NCI-H1048 (cell line): ENCODE results near the gene PKP2.
A peak's percentile ranks its signal among the peaks of the same experiment; 100 is the strongest.
"Not testable (repeated sequence)": the region's sequence is repeated elsewhere in the genome, so short reads cannot be mapped to it uniquely, and the experiment has no call there.

Experiments
- DNase-seq: peaks from one replicate; lab custom pipeline; 2025; lab: John Stamatoyannopoulos, UW

The PKP2 gene

GRCh38 chr12:32895688-32896431 lies 717 bp downstream of the PKP2 start:
- DNase-seq, result no peak

- DNase-seq, result no peak
Observed at GRCh38 chr12:32894566-32894965, 2.0 kb downstream of the PKP2 start.

- DNase-seq, result no peak
Observed at GRCh38 chr12:32893458-32893857, 3.1 kb downstream of the PKP2 start.

GRCh38 chr12:32893043-32893442 lies 3.5 kb downstream of the PKP2 start:
- peak; percentile 36 for DNase-seq

GRCh38 chr12:32892369-32892768 lies 4.2 kb downstream of the PKP2 start:
- not testable (repeated sequence) for DNase-seq

GRCh38 chr12:32891956-32892355 lies 4.6 kb downstream of the PKP2 start:
- DNase-seq, result no peak

- DNase-seq, result no peak
Observed at GRCh38 chr12:32891526-32891925, 5.1 kb downstream of the PKP2 start.

GRCh38 chr12:32889011-32889760 lies 7.4 kb downstream of the PKP2 start:
- DNase-seq, result no peak

GRCh38 chr12:32887058-32887457 lies 9.5 kb downstream of the PKP2 start:
- DNase-seq, result no peak

- no peak for DNase-seq
Observed at GRCh38 chr12:32885831-32886230, 10.7 kb downstream of the PKP2 start.

- no peak for DNase-seq
Observed at GRCh38 chr12:32884962-32885361, 11.6 kb downstream of the PKP2 start.

GRCh38 chr12:32881702-32882101 lies 14.9 kb downstream of the PKP2 start:
- no peak for DNase-seq

GRCh38 chr12:32881107-32881506 lies 15.5 kb downstream of the PKP2 start:
- DNase-seq, result no peak

GRCh38 chr12:32879066-32879465 lies 17.5 kb downstream of the PKP2 start:
- not testable (repeated sequence) for DNase-seq

GRCh38 chr12:32877601-32878459 lies 18.7 kb downstream of the PKP2 start:
- no peak for DNase-seq

- no peak for DNase-seq
Observed at GRCh38 chr12:32876004-32876403, 20.6 kb downstream of the PKP2 start.

GRCh38 chr12:32874975-32875374 lies 21.6 kb downstream of the PKP2 start:
- no peak for DNase-seq

GRCh38 chr12:32874078-32874477 lies 22.5 kb downstream of the PKP2 start:
- DNase-seq, result no peak

- DNase-seq, result not testable (repeated sequence)
Observed at GRCh38 chr12:32872416-32872815, 24.2 kb downstream of the PKP2 start.

- no peak for DNase-seq
Observed at GRCh38 chr12:32870716-32871115, 25.9 kb downstream of the PKP2 start.

- no peak for DNase-seq
Observed at GRCh38 chr12:32868885-32869284, 27.7 kb downstream of the PKP2 start.

- no peak for DNase-seq
Observed at GRCh38 chr12:32864731-32865130, 31.8 kb downstream of the PKP2 start.

- no peak for DNase-seq
Observed at GRCh38 chr12:32863128-32863527, 33.4 kb downstream of the PKP2 start.
